Measurements from ENCODE around the gene PNPLA2.

PNPLA2 gene

GRCh38 chr11:818396-819128 lies at the start of gene PNPLA2:
PNPLA2 (plus strand) TSS chr11:818914; CDS start chr11:819719, 805 bp downstream.
- Histone ChIP-seq H3K36me3 (peaks cover 15 to 54% (median 35%) of the 10 kb centered on the region in 11 experiments), H3K27me3 (no peaks in the 10 kb centered on the region), H3K4me1 (peaks cover 33 to 48% (median 42%) of the 10 kb centered on the region in 10 experiments), H3K9me3 (replicated peaks in 1 of 11) (no peaks in the 10 kb centered on the region), H3K4me2 (peak within 1 kb of the TSS; percentile 91 to 100 (median 98)), H4K20me1 (peaks cover 31 to 90% (median 53%) of the 10 kb centered on the region in 11 experiments; a peak in 21 of 22 replicates), H3K9ac (peak within 1 kb of the TSS; percentile 93 to 97 (median 96)), H3K27ac (peak within 1 kb of the TSS; percentile 83 to 96 (median 93)), H3K4me3 (peak within 1 kb of the TSS; percentile 81 to 95 (median 86))
- no peak for TF ChIP-seq Cebpa-rat (IDR thresholded peaks at IDR 0.05)

GRCh38 chr11:769887-770641 lies 48.6 kb upstream of the PNPLA2 start:
- H3K27ac ChIP-seq, result no peak overlapping the region
- peaks cover 13 to 38% (median 21%) of the 10 kb centered on the region in 10 experiments for H3K4me1 ChIP-seq
- H3K27me3 ChIP-seq, result no peaks in the 10 kb centered on the region
- peaks cover 72 to 100% (median 86%) of the 10 kb centered on the region in 11 experiments for H4K20me1 ChIP-seq
- no peak overlapping the region for H3K4me2 ChIP-seq
- H3K4me3 ChIP-seq, result no peak overlapping the region
- H3K36me3 ChIP-seq, result peaks cover 80 to 99% (median 92%) of the 10 kb centered on the region in 11 experiments
- H3K9ac ChIP-seq, result no peak overlapping the region
- H3K9me3 ChIP-seq (replicated peaks in 1 of 11), result no peaks in the 10 kb centered on the region
- TF ChIP-seq Cebpa-rat (IDR thresholded peaks at IDR 0.05), result no peak

GRCh38 chr11:770642-771616 lies 47.8 kb upstream of the PNPLA2 start:
- Histone ChIP-seq H3K27me3 (no peaks in the 10 kb centered on the region), H3K4me2 (no peak overlapping the region), H3K36me3 (peaks cover 73 to 95% (median 88%) of the 10 kb centered on the region in 11 experiments), H3K4me3 (no peak overlapping the region), H4K20me1 (peaks cover 72 to 100% (median 86%) of the 10 kb centered on the region in 11 experiments), H3K9ac (no peak overlapping the region), H3K4me1 (peaks cover 21 to 42% (median 26%) of the 10 kb centered on the region in 10 experiments), H3K9me3 (replicated peaks in 1 of 11) (no peaks in the 10 kb centered on the region), H3K27ac (no peak overlapping the region)
- TF ChIP-seq Cebpa-rat (IDR thresholded peaks at IDR 0.05), result no peak

GRCh38 chr11:771617-772204 lies 47.0 kb upstream of the PNPLA2 start:
- Histone ChIP-seq H3K4me1 (peaks cover 27 to 38% (median 32%) of the 10 kb centered on the region in 10 experiments), H3K9ac (peak overlapping the region in 2 of 11 experiments; percentile 2 to 17; a peak in 1 of 22 replicates), H3K27ac (no peak overlapping the region), H3K4me3 (no peak overlapping the region), H4K20me1 (peaks cover 66 to 100% (median 85%) of the 10 kb centered on the region in 11 experiments), H3K27me3 (no peaks in the 10 kb centered on the region), H3K4me2 (no peak overlapping the region), H3K36me3 (peaks cover 65 to 87% (median 80%) of the 10 kb centered on the region in 11 experiments), H3K9me3 (replicated peaks in 1 of 11) (no peaks in the 10 kb centered on the region)
- no peak for TF ChIP-seq Cebpa-rat (IDR thresholded peaks at IDR 0.05)

GRCh38 chr11:772429-773390 lies 46.0 kb upstream of the PNPLA2 start:
- Histone ChIP-seq H3K4me3 (no peak overlapping the region), H3K4me2 (no peak overlapping the region), H3K4me1 (peaks cover 25 to 33% (median 29%) of the 10 kb centered on the region in 10 experiments), H3K27ac (no peak overlapping the region; a peak in 1 of 22 replicates), H4K20me1 (peaks cover 57 to 92% (median 77%) of the 10 kb centered on the region in 11 experiments), H3K36me3 (peaks cover 56 to 77% (median 70%) of the 10 kb centered on the region in 11 experiments), H3K27me3 (no peaks in the 10 kb centered on the region), H3K9ac (peak overlapping the region in 7 of 11 experiments; percentile 33 to 97 (median 63); a peak in 7 of 22 replicates), H3K9me3 (replicated peaks in 1 of 11) (no peaks in the 10 kb centered on the region)
- no peak for TF ChIP-seq Cebpa-rat (IDR thresholded peaks at IDR 0.05)

GRCh38 chr11:773425-773824 lies 45.3 kb upstream of the PNPLA2 start:
- Histone ChIP-seq H3K36me3 (peaks cover 56 to 71% (median 67%) of the 10 kb centered on the region in 11 experiments), H3K27ac (peak overlapping the region in 2 of 11 experiments; percentile 11 to 16; a peak in 2 of 22 replicates)

GRCh38 chr11:773830-774229 lies 44.9 kb upstream of the PNPLA2 start:
- no peaks in the 10 kb centered on the region for H3K27me3 ChIP-seq
- H3K4me1 ChIP-seq, result peaks cover 35 to 43% (median 38%) of the 10 kb centered on the region in 10 experiments
- H3K4me2 ChIP-seq, result peak overlapping the region in 5 of 11 experiments; percentile 6 to 91 (median 17); a peak in 5 of 22 replicates
- no peak overlapping the region for H3K4me3 ChIP-seq
- H3K9me3 ChIP-seq (replicated peaks in 1 of 11), result no peaks in the 10 kb centered on the region
- H4K20me1 ChIP-seq, result peaks cover 57 to 88% (median 79%) of the 10 kb centered on the region in 11 experiments
- peaks cover 56 to 71% (median 63%) of the 10 kb centered on the region in 11 experiments for H3K36me3 ChIP-seq
- no peak for TF ChIP-seq Cebpa-rat (IDR thresholded peaks at IDR 0.05)
- H3K9ac ChIP-seq, result peak overlapping the region; percentile 33 to 97 (median 57); a peak in 19 of 22 replicates
- H3K27ac ChIP-seq, result peak overlapping the region in 2 of 11 experiments; percentile 11 to 16; a peak in 1 of 22 replicates

More at GRCh38 chr11:773425-773824, 45.3 kb upstream of the PNPLA2 start:
- peaks cover 31 to 39% (median 34%) of the 10 kb centered on the region in 10 experiments for H3K4me1 ChIP-seq
- H3K9ac ChIP-seq, result peak overlapping the region; percentile 33 to 97 (median 57); a peak in 19 of 22 replicates
- H3K9me3 ChIP-seq (replicated peaks in 1 of 11), result no peaks in the 10 kb centered on the region
- no peak overlapping the region for H3K4me3 ChIP-seq
- TF ChIP-seq Cebpa-rat (IDR thresholded peaks at IDR 0.05), result no peak
- peak overlapping the region in 3 of 11 experiments; percentile 9 to 20 (median 17); a peak in 4 of 22 replicates for H3K4me2 ChIP-seq
- no peaks in the 10 kb centered on the region for H3K27me3 ChIP-seq
- H4K20me1 ChIP-seq, result peaks cover 57 to 88% (median 77%) of the 10 kb centered on the region in 11 experiments
